ENCODE data around the gene ZNF77.
A peak's percentile ranks its signal among the peaks of the same experiment; 100 is the strongest.
"Not testable (repeated sequence)": the region's sequence is repeated elsewhere in the genome, so short reads cannot be mapped to it uniquely, and the experiment has no call there.

Gene ZNF77

DNA sequence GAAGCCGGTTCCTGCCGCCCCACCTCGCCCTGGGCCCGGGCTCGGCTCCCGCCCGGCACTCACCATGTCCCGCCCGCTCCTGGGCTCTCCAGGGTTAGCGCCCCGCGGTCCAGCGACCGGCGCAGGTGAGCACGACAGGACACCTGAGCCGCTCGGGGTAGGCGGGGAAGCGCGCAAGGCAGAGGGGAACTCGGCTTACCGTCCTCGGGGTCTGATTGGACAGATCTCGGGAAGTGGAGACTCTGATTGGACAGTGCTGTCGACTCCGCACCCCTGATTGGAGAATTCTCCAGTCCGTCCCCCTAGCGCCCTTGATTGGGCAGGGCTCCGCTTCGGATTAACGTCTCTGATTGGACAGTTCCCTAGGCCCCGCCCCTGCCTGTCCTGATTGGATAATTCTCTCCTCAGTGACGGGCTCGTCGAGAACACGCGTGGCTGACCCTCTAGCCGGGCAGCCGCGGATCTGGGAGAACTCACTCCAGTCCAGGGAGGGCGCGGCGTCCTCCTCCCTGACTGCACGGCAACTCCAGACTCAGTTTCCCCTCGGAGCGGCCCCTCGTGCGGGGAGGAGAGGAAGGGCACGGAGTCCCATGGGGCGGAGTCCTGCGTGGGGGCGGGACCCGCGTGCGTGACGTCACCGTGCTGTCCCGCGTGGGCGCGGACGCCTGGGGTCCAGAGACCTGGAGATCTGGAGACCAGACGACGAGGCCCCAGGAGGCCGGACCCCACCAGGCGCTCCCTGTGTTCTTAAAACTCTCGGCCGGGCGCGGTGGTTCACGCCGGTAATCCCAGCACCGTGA is at the start of gene ZNF77:
Gene ZNF77 (minus strand): TSS at position 197 of the 800 bp plus-strand sequence. CDS start 131 bp downstream, at position 66.
- peak; percentile 97 to 98 for DNase-seq (ENCODE audit: low read depth in 1 of 2, low spot score in 1 of 2)

DNA sequence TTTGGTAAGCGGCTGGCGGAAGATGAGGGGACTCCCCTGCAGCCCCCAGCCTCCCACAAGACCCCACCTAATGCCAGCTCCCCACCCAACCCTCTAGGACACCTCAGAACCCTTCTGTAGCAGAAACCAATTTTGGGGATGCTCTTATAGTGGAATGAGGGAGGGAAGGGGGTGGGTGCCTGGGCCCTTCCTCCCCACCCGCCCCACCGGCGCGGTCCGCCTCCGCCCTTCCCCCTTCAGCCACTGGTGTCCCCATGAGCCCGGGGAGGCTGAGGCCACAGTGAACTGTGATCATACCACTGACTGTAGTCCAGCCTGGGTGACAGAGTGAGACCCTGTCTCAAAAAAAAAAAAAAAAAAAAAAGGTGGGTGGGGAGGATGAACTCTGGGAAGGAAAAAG is 48.8 kb upstream of the ZNF77 start:
- no peak for DNase-seq (ENCODE audit: low read depth in 1 of 2, low spot score in 1 of 2)

DNA sequence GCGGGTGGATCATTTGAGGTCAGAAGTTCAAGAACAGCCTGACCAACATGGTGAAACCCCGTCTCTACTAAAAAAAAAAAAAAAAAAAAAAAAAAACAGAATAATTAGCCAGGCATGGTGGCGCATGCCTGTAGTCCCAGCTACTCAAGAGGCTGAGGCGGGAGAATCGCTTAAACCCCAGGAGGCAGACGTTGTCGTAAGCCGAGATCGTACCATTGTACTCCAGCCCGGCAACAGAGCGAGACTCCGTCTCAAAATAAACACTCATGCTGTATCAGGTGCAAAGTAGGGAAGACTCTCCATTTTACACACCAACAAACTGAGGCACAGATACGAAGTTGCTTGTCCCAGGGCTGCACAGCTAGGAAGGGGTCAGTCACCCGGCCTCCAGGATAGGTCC is 48.2 kb upstream of the ZNF77 start:
- no peak for DNase-seq (ENCODE audit: low read depth in 1 of 2, low spot score in 1 of 2)

DNA sequence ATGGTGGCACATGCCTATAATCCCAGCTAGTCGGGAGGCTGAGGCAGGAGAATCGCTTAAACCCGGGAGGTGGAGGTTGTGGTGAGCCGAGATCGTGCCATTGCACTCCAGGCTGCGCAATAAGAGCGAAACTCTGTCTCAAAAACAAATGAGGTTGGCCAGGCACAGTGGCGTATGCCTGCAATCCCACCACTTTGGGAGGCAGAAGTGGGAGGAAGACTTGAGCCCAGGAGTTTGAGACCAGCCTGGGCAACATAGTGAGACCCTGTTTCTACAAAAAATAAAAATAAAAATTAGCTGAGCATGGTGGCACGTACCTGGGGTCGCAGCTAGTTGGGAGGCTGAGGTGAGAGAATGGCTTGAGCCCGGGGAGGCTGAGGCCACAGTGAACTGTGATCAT is 47.6 kb upstream of the ZNF77 start:
- DNase-seq (ENCODE audit: low read depth in 1 of 2, low spot score in 1 of 2), result not testable (repeated sequence)

DNA sequence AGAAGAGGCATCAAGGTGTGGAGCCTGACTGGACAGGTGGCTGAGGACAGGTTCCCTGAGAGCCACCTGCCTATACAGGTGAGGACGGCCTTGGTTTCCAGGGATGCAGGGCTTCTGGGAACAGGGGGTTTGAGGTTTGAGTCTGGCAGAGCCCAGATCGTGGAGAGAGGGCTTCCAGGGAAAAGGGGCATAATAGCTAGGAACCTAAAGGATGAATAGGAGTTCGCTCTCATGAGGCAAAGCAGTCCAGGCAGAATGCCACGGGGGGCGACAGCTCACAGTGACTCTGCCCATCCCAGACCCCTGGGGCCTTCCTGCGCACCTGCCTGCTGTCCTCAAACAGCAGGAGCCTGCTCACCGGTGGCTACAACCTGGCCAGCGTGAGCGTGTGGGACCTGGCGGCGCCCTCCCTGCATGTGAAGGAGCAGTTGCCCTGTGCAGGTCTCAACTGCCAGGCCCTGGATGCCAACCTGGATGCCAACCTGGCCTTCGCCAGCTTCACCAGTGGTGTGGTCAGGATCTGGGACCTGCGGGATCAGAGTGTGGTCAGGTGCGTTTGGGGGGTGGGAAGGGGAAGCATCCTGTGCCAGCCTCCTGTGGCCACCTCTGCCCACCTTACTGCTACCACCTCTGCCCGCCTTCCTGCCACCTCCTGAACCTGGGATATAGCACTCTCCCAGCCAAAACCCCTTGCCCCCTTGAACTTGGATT is 44.6 kb upstream of the ZNF77 start:
- DNase-seq (ENCODE audit: low read depth in 1 of 2, low spot score in 1 of 2), result no peak

DNA sequence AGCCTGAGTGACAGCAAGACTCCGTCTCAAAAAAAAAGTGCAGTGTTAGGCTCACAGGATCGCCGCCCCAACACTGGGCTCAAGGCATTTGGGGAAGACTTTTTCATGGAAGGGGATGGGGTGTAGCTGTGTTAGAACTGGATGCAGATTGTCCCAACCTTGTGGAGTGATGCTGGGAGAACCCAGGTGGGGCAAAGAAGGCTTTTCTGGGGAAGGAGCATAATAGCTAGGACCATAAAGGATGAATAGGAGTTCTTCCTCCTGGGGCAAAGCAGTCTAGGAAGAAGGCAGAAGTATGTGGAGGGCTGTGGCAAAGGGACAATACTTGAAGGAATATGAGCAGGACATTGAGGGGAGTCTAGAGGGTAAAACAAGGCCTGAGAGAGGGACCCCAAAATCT is 43.8 kb upstream of the ZNF77 start:
- DNase-seq (ENCODE audit: low read depth in 1 of 2, low spot score in 1 of 2), result no peak

DNA sequence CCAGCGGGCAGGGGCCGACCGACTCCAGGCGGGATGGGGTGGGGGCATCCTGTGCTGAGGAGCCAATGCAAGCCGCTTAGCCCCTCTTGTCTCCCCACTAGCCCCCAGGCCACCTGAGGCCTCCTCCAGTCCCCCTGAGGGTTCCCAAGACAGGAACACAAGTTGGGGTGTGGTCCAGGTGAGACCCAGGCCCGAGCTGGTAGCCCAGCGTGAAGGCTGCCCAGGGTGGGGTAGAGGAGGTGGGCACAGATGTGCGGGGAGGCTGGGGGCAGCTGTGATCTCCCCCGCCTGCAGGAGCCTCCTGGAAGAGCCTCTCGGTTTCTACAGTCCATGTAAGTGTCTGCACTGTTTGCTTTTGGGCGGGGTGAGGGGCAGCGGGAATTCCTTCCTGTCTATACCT is 43.0 kb upstream of the ZNF77 start:
- DNase-seq (ENCODE audit: low read depth in 1 of 2, low spot score in 1 of 2), result no peak

DNA sequence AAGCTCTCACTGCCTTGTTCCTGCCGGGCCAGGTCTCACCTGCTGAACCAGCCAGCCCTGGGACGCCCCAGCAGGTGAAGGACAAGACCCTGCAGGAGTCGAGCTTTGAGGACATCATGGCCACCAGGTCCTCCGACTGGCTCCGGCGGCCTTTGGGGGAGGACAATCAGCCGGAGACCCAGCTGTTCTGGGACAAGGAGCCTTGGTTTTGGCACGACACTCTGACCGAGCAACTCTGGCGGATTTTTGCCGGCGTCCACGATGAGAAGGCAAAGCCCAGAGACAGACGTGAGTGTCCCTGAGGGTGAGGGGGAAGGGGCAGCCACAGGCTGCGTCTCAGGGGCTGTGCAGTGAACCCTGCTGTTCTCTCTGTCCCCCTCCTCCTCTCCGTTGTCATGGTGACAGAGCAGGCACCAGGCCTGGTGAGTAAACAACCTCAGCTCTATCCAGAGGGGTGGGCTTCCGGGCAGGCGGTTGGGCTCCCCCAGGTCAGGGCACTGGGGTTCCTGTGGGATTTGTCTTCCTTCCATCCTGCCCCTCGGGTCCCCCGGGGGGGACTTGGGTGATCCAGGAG is 42.3 kb upstream of the ZNF77 start:
- no peak for DNase-seq (ENCODE audit: low read depth in 1 of 2, low spot score in 1 of 2)

DNA sequence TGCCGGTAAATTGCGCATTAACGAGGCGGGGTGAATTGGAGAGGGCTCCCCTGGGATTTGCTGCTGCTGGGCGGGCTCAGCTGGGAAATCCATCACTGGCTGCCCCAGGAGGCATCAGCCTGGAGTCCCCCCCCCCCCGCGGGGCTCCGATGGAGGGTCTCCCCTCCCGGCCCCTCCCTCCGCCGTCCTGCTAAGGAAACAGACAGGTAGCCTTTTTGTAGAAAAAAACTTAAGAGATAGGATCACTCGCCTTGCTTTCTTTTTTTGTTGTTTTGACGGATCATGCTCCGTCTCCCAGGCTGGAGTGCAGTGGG is 39.4 kb upstream of the ZNF77 start:
- no peak for DNase-seq (ENCODE audit: low read depth in 1 of 2, low spot score in 1 of 2)

DNA sequence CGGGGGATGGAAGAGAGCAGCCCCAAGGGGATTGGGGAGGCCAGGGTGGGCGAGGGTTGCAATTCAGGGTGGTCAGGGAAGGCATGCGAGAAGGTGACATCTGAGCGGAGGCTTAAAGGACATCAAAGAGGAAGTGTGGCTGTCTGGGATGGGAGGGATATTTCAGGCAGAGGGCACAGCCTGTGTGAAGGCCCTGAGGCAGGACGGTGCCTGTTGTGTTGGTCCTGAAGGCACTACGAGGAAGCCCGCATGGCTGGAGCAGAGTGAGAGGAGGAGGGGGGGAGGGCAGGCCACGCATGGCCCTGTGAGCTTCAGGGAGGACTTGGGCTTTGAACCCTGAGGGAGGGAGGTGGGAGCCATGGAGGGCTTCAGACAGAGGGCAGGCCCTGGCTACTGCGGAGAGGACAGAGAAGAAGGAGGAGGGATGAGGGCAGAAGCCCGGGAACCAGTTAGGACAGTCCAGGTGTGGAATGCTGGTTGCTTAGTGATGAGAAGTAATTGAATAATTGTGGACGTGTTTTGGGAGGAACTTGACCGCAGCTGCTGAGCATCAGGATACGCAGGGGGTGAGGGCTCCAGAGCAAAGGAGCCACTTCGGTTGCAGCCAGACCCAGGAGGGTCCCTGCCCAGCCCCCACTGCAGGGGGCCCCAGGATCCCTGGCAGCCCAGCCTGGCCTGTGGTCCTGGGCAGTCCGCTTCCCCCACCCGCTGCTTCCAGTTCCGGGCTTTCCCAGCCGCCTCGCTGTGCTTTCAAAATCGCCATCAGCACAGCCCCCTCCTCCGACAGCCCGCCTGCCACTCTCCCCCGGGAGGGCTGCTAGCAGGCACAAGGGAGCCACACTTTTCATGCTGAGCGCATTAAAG is 38.8 kb upstream of the ZNF77 start:
- DNase-seq (ENCODE audit: low read depth in 1 of 2, low spot score in 1 of 2), result no peak

DNA sequence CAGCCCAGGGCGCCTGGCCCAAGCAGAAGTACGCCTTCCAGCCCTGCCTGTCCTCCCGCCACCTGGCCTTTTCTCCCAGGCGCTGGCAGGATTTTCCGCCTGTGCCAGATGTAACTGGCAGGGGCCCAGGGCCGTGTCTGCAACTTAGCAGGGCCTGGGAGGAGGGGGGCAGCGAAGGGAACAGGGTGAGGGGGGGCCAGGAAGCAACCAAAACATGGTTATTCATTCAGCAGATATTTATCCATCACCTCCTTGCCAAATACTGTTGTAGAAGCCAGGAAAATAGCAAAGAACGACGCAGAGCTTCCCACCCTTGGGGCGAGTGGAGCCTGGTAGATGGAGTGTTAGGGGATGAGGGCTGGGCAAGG is 38.2 kb upstream of the ZNF77 start:
- no peak for DNase-seq (ENCODE audit: low read depth in 1 of 2, low spot score in 1 of 2)

DNA sequence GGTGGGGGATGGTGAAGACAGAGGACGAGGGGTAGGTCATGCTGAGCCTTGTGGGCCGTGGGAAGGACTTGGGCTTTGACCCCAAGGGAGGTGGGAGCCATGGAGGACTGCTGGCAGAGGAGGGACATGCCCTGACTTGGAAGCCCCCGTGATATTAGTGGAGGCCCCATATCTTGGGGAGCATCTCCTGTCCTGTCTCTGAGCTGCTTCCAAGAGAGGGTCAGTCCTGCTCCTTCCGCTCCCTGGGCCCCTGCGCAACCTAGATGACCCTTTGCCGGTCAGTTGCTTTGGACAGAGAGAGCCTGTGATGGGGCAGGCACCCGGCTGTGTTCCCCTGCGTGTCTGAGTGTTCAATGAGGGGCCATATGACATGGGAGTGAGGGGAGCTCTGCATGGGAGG is 37.8 kb upstream of the ZNF77 start:
- no peak for DNase-seq (ENCODE audit: low read depth in 1 of 2, low spot score in 1 of 2)

DNA sequence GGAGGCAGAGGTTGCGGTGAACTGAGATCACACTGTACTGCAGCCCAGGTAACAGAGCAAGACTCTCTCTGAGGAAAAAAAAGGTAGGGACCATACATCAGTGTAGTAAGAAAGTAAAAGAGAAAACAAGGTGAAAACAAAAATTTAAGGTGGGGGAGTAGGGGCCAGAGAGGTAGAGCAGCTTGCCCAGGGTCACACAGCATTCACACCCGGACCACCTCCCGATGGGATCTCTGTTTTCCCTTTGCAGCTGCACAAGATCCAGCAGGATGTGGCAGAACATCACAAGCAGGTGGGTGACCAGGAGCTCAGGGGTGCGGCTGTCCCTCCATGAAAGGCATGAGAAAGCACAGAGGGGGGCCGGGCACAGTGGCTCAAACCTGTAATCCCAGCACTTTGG is 37.1 kb upstream of the ZNF77 start:
- no peak for DNase-seq (ENCODE audit: low read depth in 1 of 2, low spot score in 1 of 2)

DNA sequence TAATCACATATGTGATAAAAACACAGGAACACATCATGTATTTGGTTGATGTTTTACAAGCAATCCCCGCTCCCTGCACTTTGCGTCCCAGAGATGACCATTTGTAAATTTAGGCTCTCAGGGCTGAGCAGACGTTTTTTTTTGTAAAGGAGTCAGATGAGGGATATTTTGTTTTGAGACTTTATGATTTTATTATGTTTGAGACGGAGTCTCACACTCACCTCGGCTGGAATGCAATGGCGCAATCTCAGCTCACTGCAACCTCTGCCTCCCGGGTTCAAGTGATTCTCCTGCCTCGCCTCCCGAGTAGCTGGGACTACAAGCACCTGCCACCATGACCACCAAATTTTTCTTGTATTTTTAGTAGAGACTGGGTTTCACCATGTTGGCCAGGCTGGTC is 34.0 kb upstream of the ZNF77 start:
- no peak for DNase-seq (ENCODE audit: low read depth in 1 of 2, low spot score in 1 of 2)

DNA sequence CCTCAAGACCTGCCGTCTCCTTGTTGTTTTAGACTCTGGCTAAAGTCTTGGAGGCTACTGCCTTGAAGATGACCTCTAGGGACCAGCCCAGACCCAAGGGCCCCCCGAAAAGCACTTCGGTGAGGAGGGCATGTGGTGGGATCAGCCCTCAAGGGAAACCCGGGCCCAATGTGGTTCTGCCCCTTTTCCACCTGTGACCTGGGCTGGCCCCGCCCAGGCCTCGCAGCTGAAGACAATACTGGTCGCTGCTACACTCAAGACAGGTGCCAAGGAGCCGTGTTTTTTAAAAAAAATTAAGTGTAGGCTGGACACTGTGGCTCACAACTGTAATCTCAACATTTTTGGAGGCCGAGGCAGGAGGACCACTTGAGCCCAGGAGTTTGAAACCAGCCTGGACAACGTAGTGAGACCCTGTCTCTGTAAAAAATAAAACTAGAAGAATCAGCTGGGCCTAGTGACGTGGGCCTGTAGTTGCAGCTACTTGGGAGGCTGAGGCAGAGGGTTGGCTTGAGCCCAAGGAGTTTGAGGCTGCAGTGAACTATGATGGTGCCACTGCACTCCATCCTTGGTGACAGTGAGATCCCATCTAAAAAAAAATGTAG is 33.5 kb upstream of the ZNF77 start:
- DNase-seq (ENCODE audit: low read depth in 1 of 2, low spot score in 1 of 2), result no peak

DNA sequence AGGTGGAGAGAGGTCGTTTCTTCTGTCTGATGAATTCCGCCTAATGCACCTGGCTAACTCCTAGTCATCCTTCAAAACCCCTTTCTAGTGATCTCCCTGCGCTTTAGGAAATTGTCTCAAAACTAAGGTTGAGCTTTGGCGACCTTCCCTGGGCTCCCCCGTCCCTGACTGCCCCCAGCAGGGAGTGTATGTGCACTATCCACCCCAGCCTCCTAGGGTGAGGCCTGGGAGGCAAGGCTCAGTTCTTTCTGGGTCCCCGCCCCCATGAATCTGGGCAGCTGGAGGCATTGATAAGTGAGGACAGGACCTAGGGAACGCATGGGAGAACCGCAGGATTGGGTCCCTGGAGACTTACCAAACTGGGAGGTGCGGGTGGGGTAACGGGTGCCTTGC is 33.0 kb upstream of the ZNF77 start:
- DNase-seq (ENCODE audit: low read depth in 1 of 2, low spot score in 1 of 2), result no peak

DNA sequence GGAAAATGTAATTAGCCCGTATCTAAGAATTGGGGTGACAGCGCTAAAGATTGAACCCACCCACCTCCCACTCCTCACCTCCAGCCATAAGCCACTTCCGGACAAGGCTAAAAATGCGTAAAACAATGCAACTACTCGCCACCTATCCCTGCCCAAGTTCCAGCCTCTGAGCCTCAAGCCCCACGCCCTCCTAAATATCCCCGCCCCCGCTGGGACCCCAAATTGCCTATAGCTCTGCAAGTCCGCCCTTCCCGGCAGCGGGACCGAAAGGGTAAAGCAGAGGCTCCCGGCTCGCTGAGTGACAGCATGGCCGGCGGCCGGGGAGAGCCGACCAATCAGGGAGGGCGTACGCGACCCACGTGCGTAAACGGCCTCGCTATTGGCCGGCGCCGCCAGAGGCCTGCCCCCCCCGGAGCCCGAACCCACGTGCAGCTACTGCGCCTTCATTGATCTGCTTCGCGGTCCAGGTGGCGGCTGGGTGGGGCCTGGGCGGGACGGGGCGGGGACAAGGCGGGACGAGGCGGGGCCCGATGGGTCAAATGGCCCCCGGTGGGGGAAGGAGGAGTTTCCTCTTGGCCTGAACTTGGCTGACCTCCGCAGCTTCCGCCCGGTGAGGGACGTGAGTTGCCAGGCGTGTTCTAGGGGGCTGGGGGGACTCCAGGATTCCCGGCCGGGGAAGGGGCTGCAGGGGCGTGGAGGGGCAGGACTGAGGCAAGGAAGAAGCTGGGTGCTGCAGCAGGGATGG is 32.4 kb upstream of the ZNF77 start, which contains the start of gene TLE6:
Gene TLE6 (plus strand): TSS at position 564 of the 745 bp plus-strand sequence. CDS start 670 bp downstream, outside the sequence.
- peak; percentile 82 to 88 for DNase-seq (ENCODE audit: low read depth in 1 of 2, low spot score in 1 of 2)

DNA sequence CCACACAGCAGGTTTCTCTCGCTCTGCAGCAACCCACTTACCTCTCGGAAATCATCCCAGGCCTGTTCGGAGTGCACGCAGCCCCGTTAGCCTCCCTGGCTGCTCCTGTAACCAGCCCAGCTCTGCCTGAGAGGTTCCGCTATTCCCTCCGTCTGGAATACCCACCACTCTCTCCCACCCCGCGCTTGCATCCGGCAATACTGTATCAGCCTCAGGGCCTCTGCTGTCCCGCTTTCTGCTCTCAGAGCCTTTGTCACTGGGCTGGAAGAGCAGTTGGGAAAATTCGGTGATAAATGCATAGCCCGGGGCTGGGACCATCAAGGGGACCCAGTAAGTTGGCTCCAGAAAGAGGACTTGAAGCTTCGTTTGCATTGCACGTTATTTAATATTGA is 31.8 kb upstream of the ZNF77 start:
- DNase-seq (ENCODE audit: low read depth in 1 of 2, low spot score in 1 of 2), result no peak

DNA sequence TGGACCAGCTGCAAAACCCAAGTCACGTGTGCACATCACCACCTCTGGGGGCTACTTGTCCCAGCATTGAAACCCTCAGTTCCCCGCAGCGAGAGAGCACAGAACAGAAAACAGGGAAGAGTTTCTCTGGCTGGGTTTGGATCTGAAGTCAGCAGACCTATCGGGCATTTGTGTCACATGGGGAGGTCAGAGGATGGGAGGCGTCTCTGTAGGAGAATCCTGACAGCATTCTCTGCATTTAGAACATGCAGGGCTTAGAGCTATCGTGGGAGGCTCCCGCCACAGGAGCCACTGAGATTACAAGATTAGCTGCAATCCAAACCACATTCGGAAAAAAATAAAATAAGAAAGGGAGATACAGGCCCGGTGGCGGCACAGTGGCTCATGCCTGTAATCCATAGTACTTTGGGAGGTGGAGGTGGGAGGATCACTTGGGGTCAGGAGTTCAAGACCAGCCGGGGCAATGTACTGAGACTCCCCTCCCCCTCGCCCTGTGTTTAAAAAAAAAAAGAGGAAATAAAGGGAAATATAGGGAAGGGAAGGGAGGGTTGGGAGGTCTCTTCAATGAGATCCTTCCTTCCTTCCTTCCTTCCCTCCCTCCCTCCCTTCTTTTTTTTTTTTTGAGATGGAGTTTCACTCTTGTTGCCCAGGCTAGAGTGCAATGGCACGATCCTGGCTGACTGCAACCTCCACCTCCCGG is 29.7 kb upstream of the ZNF77 start:
- no peak for DNase-seq (ENCODE audit: low read depth in 1 of 2, low spot score in 1 of 2)

DNA sequence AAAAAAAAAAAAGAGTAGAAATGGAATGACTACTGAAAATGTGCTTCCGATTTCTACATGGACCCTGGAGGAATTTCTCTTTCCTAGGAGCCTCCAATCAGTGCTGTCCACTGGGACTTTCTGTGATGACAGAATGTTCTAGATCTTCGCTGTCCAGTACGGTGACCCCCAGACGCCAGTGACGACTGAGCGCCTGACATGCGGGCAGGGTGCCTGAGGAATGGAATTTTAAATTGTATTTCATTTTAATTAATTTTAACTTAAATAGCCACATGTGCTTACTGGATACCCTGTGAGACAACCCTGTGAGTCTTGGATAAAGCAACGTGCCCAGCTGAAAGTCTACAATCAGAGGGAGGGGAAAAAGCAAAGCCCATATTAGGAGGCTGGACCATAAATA is 28.5 kb upstream of the ZNF77 start:
- DNase-seq (ENCODE audit: low read depth in 1 of 2, low spot score in 1 of 2), result no peak

Measured in activated T-helper 1 cell treated with anti-CD3 and anti-CD28 coated beads, Interleukin-2, amount 50 U/mL, for 16 hours (primary cell).